Vagina (tissue), 2 donors: Measurements from ENCODE around the gene CCDC9. TPM values are rescaled to one million over a fixed set of nuclear protein-coding genes. Genes with fewer than 3 reads are reported as not detected.
A peak's percentile ranks its signal among the peaks of the same experiment; 100 is the strongest.

ENCODE experiments used
- DNase-seq, 2 donors: peaks; one replicate each; pipeline ENCODE4 v3.0.0-alpha.2; 2017; ENCODE audit errors: extremely low spot score in 2 of 2
- H3K27ac ChIP-seq: fragments of 200-600 bp; sonication (generic); one replicate; pipeline ENCODE4 v1.5.1; 2019
- H3K27me3 ChIP-seq: fragments of 200-600 bp; sonication (generic); one replicate; pipeline ENCODE4 v1.5.1; 2019
- H3K36me3 ChIP-seq, 2 donors: fragments of 200-600 bp; sonication (generic); one replicate each; pipeline ENCODE4 v1.5.1; 2017 to 2019
- H3K4me1 ChIP-seq: fragments of 200-600 bp; sonication (generic); one replicate; pipeline ENCODE4 v1.5.1; 2019
- H3K4me3 ChIP-seq, 2 donors: fragments of 200-600 bp; sonication (generic); 1 replicate in 1 of 2; 2 replicates in 1 of 2; pipeline ENCODE4 v1.5.1; 2016 to 2019
- H3K9me3 ChIP-seq: fragments of 200-600 bp; sonication (generic); one replicate; pipeline ENCODE4 v1.5.1; 2019
- CTCF ChIP-seq, 3 experiments: fragments of 450-650 bp in 2 of 3; fragments of 200-600 bp in 1 of 3; sonication (generic) in 1 of 3; IDR thresholded peaks; one replicate each; pipeline ENCODE4 v1.5.1; 2017 to 2019; ENCODE audit warnings: antibody characterized with exemption in 3 of 3, mild to moderate bottlenecking in 2 of 3, moderate library complexity in 2 of 3
- POLR2A ChIP-seq, 2 donors: fragments of 450-650 bp; IDR thresholded peaks; one replicate each; pipeline ENCODE4 v1.6.1; 2017; ENCODE audit warnings: antibody characterized with exemption in 2 of 2, mild to moderate bottlenecking in 2 of 2, moderate library complexity in 2 of 2
- POLR2AphosphoS5 ChIP-seq, 2 donors: sonication (generic); formaldehyde crosslinking; IDR thresholded peaks; one replicate each; pipeline ENCODE4 v1.9.0; 2017; ENCODE audit warnings: antibody characterized with exemption in 2 of 2, mild to moderate bottlenecking in 2 of 2, low read depth in 1 of 2; ENCODE audit not compliant: insufficient read depth in 1 of 2
- intact Hi-C: fragments of 100-400 bp; cut with DNase I; formaldehyde crosslinking; loops from one replicate; pipeline ENCODE4 v1.15.1; 2023
- total RNA-seq: library from RNA; depleted of rRNA; stranded (reverse); fragments of >200 nt; gene quantifications from one replicate; pipeline ENCODE4 v1.2.3, GENCODE V29; 2016

Gene CCDC9
- total RNA-seq, 1 donor from 2014 or later: 19.2 TPM

DNA sequence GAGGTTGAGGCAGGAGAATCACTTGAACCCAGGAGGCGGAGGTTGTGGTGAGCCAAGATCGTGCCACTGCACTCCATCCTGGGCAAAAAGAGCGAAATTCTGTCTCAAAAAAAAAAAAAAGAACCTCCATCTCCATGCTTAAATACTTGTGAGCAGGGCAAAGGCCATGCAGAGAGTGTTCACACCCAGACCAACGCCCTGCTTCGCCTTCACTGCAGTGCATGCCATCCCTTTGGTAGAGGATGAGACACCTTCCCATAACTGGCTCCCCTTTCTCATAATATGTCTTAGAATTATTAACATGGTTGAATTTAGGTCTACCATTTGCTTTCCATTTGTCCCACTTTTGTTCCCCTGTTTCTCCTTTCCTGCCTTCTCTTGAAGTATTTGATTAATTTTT, 40.7 kb upstream of the CCDC9 start:
- H3K27me3 ChIP-seq: no peaks in the 10 kb centered on the region
- peaks cover 0 to 2% of the 10 kb centered on the region in 2 donors for H3K36me3 ChIP-seq
- DNase-seq: no peak
- H3K9me3 ChIP-seq: no peaks in the 10 kb centered on the region
- no peak overlapping the region for H3K27ac ChIP-seq
- intact Hi-C loops: no loop called here
- no peak for TF ChIP-seq POLR2AphosphoS5 (IDR thresholded peaks at IDR 0.05; ENCODE audit: insufficient read depth in 1 of 2, low read depth in 1 of 2)
- no peak for TF ChIP-seq CTCF (IDR thresholded peaks at IDR 0.05)
- peaks cover 5% of the 10 kb centered on the region for H3K4me1 ChIP-seq
- H3K4me3 ChIP-seq: no peak overlapping the region

GRCh38 chr19:47221080-47221841, 35.1 kb upstream of the CCDC9 start:
- Histone ChIP-seq H3K4me3 (no peak overlapping the region), H3K27me3 (no peaks in the 10 kb centered on the region), H3K4me1 (peaks cover 10% of the 10 kb centered on the region), H3K9me3 (no peaks in the 10 kb centered on the region), H3K36me3 (peaks cover 0 to 21% of the 10 kb centered on the region in 2 donors), H3K27ac (no peak overlapping the region)
- no peak for TF ChIP-seq CTCF (IDR thresholded peaks at IDR 0.05)
- TF ChIP-seq POLR2AphosphoS5 (IDR thresholded peaks at IDR 0.05; ENCODE audit: insufficient read depth in 1 of 2, low read depth in 1 of 2): no peak
- TF ChIP-seq POLR2A (IDR thresholded peaks at IDR 0.05): no peak
- intact Hi-C loops: no loop called here
- no peak for DNase-seq

DNA sequence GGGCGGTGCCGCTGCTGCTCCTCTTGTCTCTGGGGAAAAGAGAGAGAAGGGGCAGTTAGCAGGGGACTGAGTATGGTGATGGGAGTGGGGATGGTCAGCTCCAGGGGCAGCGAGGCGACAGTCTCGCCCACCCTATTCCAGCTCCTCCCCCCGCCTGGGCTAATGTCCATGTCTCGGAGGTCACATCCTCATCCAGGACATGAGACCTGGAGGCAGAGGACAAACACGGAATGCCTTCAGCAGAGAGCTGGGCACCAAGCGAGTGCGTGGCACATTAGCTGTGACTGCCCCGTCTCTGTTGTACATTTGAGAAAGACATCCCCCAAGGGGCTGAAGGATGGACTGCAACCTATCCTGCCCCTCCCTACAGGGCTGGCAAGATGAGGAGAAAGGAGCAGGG, 34.4 kb upstream of the CCDC9 start:
- peaks cover 0 to 21% of the 10 kb centered on the region in 2 donors for H3K36me3 ChIP-seq
- no peaks in the 10 kb centered on the region for H3K27me3 ChIP-seq
- H3K4me1 ChIP-seq: peaks cover 16% of the 10 kb centered on the region
- H3K9me3 ChIP-seq: no peaks in the 10 kb centered on the region
- no peak overlapping the region for H3K4me3 ChIP-seq
- no peak for TF ChIP-seq CTCF (IDR thresholded peaks at IDR 0.05)
- TF ChIP-seq POLR2AphosphoS5 (IDR thresholded peaks at IDR 0.05; ENCODE audit: insufficient read depth in 1 of 2, low read depth in 1 of 2): no peak
- no peak for TF ChIP-seq POLR2A (IDR thresholded peaks at IDR 0.05)
- no peak overlapping the region for H3K27ac ChIP-seq
- intact Hi-C loops: no loop called here
- no peak for DNase-seq

DNA sequence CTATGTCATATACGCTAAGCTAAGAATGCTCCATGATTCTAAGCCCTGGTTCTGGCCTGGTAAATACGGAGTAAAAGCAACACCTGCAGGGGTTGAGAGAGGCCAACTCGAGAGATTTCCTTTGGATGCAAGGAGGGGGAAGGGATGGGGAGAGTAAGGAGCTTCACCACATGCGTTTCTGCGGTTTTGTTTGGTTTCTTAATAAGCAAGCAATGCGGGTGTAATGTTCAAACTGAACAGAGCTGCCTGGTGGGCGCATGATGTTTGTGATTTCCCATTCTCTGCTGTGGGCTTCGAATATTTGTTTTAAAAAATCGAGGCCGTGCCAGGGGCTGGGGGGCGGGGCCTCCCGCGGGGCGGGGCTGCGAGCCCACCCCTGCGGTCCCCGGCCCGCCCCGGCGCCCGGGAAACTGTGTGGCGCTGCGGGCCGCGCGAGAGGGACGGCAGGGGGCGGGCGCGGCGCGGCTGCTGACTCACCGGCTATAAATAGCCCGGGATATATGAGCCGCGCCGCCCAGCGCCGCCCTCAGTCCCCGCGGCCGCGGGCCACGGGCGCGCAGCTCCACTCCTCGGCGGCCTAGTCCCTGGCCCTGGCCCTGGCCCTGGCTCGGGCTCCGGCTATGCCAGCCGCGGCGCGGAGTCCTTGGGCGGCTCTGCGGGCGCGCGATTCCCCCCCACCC, 30.4 kb upstream of the CCDC9 start:
- no peak for DNase-seq
- intact Hi-C loops: no loop called here
- H3K4me1 ChIP-seq: peaks cover 47% of the 10 kb centered on the region
- H3K27me3 ChIP-seq: no peaks in the 10 kb centered on the region
- peaks cover 0 to 16% of the 10 kb centered on the region in 2 donors for H3K36me3 ChIP-seq
- H3K9me3 ChIP-seq: no peaks in the 10 kb centered on the region
- H3K27ac ChIP-seq: peak overlapping the region; percentile 100
- TF ChIP-seq CTCF (IDR thresholded peaks at IDR 0.05) (peak in 1 of 3 experiments; percentile 15), POLR2A (IDR thresholded peaks at IDR 0.05) (peak; percentile 31 to 100), POLR2AphosphoS5 (IDR thresholded peaks at IDR 0.05; ENCODE audit: insufficient read depth in 1 of 2, low read depth in 1 of 2) (peak in 1 of 2 donors; percentile 63)
- H3K4me3 ChIP-seq: peak overlapping the region; percentile 57 to 95
